K562 treated with DMSO at 1 percent for 4 hours (cell line): Measurements from ENCODE around the gene FGA. TPM values are rescaled to one million over a fixed set of nuclear protein-coding genes. Genes with fewer than 3 reads are reported as not detected.

ENCODE experiments used
- total RNA-seq: library from RNA; unstranded; fragments of 300-600 nt; gene quantifications from 2 replicates; pipeline ENCODE4 v1.2.3, GENCODE V29; 2022; ENCODE audit not compliant: insufficient read depth

Gene FGA
- not detected in 2 replicates for total RNA-seq

GRCh38 chr4:154590329-154591006, at the start of gene FGA:
TSS of gene FGA (minus strand) at chr4:154590742. CDS start at chr4:154590687, 55 bp downstream.

GRCh38 chr4:154612472-154613414, 22.2 kb upstream of the FGA start, which contains the start of gene FGG:
TSS of gene FGG (minus strand) at chr4:154612656. CDS start at chr4:154612609, 47 bp downstream.

GRCh38 chr4:154562697-154563254, 27.8 kb downstream of the FGA start, which contains the start of gene FGB:
TSS of gene FGB (plus strand) at chr4:154563011. CDS start at chr4:154563019, 8 bp downstream.

GRCh38 chr4:154549894-154550790, 40.4 kb downstream of the FGA start, which contains the start of gene PLRG1:
TSS of gene PLRG1 (minus strand) at chr4:154550400. CDS start at chr4:154550308, 92 bp downstream.

Other genes starting within 250 kb of the FGA start
- 2.0 and 2.2 TPM in 2 replicates for gene DCHS2, start 98.9 kb downstream of the FGA start, total RNA-seq
- gene PLRG1, start 40.3 kb downstream of the FGA start, total RNA-seq, result 40.3 and 45.5 TPM in 2 replicates
- gene FGB, start 27.7 kb downstream of the FGA start, total RNA-seq, result not detected in 2 replicates
- not detected in 2 replicates for gene FGG, start 21.9 kb upstream of the FGA start, total RNA-seq
- not detected in 2 replicates for gene LRAT, start 153.3 kb upstream of the FGA start, total RNA-seq
- not detected in 2 replicates for gene RBM46, start 190.5 kb upstream of the FGA start, total RNA-seq